ENCODE measurements around the gene MED26. TPM values are rescaled to one million over a fixed set of nuclear protein-coding genes. Genes with fewer than 3 reads are reported as not detected.

The MED26 gene
- total and polyA plus RNA-seq, 2 of the 13 experiments (the other 11 are each of a cell fraction or from before 2014, with no cell fraction given): 3.5 to 3.8 TPM

DNA sequence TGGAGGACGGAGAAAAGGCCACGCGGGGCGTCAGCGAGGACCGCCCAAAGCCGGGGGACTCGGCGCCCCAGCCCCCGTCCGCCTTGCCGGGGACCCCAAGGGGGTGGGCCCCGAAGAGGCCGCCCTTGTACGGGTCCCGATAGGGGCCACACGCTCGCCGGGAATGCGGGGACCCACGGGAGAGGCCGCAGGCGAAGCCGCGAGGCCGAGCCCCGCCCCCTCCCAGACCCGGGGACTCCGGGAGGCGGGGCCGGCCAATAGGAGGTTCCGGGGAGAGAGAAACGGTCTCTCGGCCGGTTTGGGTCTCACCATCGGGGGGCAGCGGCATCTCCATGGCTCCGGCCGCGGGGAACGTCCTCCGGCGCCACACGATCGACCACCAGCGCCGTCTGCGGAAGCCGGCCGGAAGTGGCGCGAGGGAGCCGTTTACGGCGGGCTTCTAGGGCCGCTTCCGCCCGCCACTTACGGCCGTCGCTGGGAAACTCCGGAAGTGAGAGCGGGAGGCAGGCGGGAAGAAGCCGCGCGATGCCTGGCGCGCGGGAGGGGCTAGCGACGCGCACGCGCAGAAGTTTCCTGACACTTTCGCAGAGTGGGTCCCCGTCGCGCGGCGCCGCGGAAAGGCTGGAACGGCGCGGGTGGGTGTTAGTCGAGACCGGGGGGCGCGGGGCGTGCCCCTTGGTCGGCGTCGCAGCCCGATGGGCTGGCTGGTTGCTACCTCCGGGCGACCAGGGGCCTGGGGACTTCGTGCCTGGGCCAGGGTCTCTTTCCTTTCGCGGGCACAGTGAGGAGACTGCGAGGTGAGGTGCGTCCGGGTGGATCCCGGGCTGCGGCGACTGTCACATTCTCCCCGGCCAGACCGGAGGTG is 85.7 kb downstream of the MED26 start, which contains the start of gene CHERP (continued):
- no peak for TF ChIP-seq ATAD3A (CRISPR knock-in tag; IDR thresholded peaks at IDR 0.05)
- peak; percentile 84; the same call in 1 of the 2 replicates for TF ChIP-seq ZNF230 (CRISPR knock-in tag; IDR thresholded peaks at IDR 0.05)
- TF ChIP-seq NAIF1 (CRISPR knock-in tag; IDR thresholded peaks at IDR 0.05; ENCODE audit: borderline replicate concordance): peak; percentile 90
- TF ChIP-seq ATF7-NPFF (CRISPR knock-in tag; IDR thresholded peaks at IDR 0.05; ENCODE audit: low read depth): peak; percentile 62; the same call in 1 of the 2 replicates
- TF ChIP-seq, protein P1, sequence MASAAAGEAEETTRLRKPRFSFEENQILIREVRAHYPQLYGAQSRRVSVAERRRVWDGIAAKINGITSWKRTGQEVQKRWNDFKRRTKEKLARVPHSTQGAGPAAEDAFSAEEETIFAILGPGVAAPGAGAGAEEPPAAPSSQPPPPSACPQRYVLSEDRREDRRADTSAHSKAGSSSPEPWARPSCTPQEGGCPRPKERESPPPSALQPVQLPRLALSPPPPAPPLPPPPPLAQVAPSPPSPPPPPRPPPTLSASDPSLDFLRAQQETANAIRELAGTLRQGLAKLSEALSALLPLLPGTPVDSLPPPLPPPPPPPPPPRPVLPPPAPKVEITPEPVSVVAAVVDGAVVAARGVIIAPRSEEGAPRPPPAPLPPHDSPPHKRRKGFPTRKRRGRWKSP (CRISPR knock-in tag; IDR thresholded peaks at IDR 0.05): peak; percentile 83
- peak; percentile 17; the same call in 1 of the 2 replicates for TF ChIP-seq ZNF329 (CRISPR knock-in tag; IDR thresholded peaks at IDR 0.05; ENCODE audit: low read depth)
- peak; percentile 90 for TF ChIP-seq ZNF883 (CRISPR knock-in tag; IDR thresholded peaks at IDR 0.05; ENCODE audit: not compliant biosample characterization)
- peak; percentile 86 for TF ChIP-seq KDM5A (IDR thresholded peaks at IDR 0.05; ENCODE audit: borderline replicate concordance, low read length)
- peak; percentile 89; the same call in 1 of the 2 replicates for TF ChIP-seq MYC (CRISPR knock-in tag; IDR thresholded peaks at IDR 0.05; ENCODE audit: borderline replicate concordance)
- TF ChIP-seq, protein P2, sequence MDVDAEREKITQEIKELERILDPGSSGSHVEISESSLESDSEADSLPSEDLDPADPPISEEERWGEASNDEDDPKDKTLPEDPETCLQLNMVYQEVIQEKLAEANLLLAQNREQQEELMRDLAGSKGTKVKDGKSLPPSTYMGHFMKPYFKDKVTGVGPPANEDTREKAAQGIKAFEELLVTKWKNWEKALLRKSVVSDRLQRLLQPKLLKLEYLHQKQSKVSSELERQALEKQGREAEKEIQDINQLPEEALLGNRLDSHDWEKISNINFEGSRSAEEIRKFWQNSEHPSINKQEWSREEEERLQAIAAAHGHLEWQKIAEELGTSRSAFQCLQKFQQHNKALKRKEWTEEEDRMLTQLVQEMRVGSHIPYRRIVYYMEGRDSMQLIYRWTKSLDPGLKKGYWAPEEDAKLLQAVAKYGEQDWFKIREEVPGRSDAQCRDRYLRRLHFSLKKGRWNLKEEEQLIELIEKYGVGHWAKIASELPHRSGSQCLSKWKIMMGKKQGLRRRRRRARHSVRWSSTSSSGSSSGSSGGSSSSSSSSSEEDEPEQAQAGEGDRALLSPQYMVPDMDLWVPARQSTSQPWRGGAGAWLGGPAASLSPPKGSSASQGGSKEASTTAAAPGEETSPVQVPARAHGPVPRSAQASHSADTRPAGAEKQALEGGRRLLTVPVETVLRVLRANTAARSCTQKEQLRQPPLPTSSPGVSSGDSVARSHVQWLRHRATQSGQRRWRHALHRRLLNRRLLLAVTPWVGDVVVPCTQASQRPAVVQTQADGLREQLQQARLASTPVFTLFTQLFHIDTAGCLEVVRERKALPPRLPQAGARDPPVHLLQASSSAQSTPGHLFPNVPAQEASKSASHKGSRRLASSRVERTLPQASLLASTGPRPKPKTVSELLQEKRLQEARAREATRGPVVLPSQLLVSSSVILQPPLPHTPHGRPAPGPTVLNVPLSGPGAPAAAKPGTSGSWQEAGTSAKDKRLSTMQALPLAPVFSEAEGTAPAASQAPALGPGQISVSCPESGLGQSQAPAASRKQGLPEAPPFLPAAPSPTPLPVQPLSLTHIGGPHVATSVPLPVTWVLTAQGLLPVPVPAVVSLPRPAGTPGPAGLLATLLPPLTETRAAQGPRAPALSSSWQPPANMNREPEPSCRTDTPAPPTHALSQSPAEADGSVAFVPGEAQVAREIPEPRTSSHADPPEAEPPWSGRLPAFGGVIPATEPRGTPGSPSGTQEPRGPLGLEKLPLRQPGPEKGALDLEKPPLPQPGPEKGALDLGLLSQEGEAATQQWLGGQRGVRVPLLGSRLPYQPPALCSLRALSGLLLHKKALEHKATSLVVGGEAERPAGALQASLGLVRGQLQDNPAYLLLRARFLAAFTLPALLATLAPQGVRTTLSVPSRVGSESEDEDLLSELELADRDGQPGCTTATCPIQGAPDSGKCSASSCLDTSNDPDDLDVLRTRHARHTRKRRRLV (CRISPR knock-in tag; IDR thresholded peaks at IDR 0.05): peak; percentile 80; the same call in 1 of the 2 replicates
- TF ChIP-seq, protein P3, sequence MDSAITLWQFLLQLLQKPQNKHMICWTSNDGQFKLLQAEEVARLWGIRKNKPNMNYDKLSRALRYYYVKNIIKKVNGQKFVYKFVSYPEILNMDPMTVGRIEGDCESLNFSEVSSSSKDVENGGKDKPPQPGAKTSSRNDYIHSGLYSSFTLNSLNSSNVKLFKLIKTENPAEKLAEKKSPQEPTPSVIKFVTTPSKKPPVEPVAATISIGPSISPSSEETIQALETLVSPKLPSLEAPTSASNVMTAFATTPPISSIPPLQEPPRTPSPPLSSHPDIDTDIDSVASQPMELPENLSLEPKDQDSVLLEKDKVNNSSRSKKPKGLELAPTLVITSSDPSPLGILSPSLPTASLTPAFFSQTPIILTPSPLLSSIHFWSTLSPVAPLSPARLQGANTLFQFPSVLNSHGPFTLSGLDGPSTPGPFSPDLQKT (CRISPR knock-in tag; IDR thresholded peaks at IDR 0.05; ENCODE audit: borderline replicate concordance): peak; percentile 58; the same call in 1 of the 2 replicates
- TF ChIP-seq, protein P4, sequence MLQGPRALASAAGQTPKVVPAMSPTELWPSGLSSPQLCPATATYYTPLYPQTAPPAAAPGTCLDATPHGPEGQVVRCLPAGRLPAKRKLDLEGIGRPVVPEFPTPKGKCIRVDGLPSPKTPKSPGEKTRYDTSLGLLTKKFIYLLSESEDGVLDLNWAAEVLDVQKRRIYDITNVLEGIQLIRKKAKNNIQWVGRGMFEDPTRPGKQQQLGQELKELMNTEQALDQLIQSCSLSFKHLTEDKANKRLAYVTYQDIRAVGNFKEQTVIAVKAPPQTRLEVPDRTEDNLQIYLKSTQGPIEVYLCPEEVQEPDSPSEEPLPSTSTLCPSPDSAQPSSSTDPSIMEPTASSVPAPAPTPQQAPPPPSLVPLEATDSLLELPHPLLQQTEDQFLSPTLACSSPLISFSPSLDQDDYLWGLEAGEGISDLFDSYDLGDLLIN (CRISPR knock-in tag; IDR thresholded peaks at IDR 0.05; ENCODE audit: borderline replicate concordance): peak; percentile 68; the same call in 1 of the 2 replicates
- 0 out of 2 replicates have a peak, but pooled peaks have one; percentile 42 for TF ChIP-seq AHR (CRISPR knock-in tag; IDR thresholded peaks at IDR 0.05)
- TF ChIP-seq, protein P5, sequence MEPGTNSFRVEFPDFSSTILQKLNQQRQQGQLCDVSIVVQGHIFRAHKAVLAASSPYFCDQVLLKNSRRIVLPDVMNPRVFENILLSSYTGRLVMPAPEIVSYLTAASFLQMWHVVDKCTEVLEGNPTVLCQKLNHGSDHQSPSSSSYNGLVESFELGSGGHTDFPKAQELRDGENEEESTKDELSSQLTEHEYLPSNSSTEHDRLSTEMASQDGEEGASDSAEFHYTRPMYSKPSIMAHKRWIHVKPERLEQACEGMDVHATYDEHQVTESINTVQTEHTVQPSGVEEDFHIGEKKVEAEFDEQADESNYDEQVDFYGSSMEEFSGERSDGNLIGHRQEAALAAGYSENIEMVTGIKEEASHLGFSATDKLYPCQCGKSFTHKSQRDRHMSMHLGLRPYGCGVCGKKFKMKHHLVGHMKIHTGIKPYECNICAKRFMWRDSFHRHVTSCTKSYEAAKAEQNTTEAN (CRISPR knock-in tag; conservative IDR thresholded peaks at IDR 0.05): peak; percentile 66; the same call in 1 of the 2 replicates
